Smooth muscle cell (in vitro differentiated cells): Measurements from ENCODE around the gene PACSIN3. TPM values are rescaled to one million over a fixed set of nuclear protein-coding genes. Genes with fewer than 3 reads are reported as not detected.
"Not testable (repeated sequence)": the region's sequence is repeated elsewhere in the genome, so short reads cannot be mapped to it uniquely, and the experiment has no call there.

ENCODE experiments used
- DNase-seq: peaks from one replicate; lab custom pipeline; 2025; ENCODE audit not compliant: unreplicated experiment; lab: John Stamatoyannopoulos, UW
- H2AFZ ChIP-seq: fragments of 200-600 bp; sonication (generic); 2 replicates; pipeline ENCODE4 v1.6.0; 2016; ENCODE audit warnings: antibody characterized with exemption, low read depth, mild to moderate bottlenecking
- H3F3A ChIP-seq: fragments of 200-600 bp; sonication (generic); 2 replicates; pipeline ENCODE4 v1.6.0; 2017; ENCODE audit warnings: antibody characterized with exemption, low read depth
- H3K27ac ChIP-seq: fragments of 200-600 bp; sonication (generic); 2 replicates; pipeline ENCODE4 v1.5.1; 2016; ENCODE audit warnings: low read depth, mild to moderate bottlenecking
- H3K27me3 ChIP-seq: fragments of 200-600 bp; sonication (generic); 2 replicates; pipeline ENCODE4 v1.6.1; 2016; ENCODE audit warnings: low read depth, mild to moderate bottlenecking
- H3K36me3 ChIP-seq: fragments of 200-600 bp; sonication (generic); 2 replicates; pipeline ENCODE4 v1.5.1; 2016; ENCODE audit warnings: low read depth
- H3K4me1 ChIP-seq: fragments of 200-600 bp; sonication (generic); 2 replicates; pipeline ENCODE4 v1.5.1; 2016; ENCODE audit warnings: low read depth
- H3K4me2 ChIP-seq: fragments of 200-600 bp; sonication (generic); 2 replicates; pipeline ENCODE4 v1.6.0; 2016; ENCODE audit warnings: mild to moderate bottlenecking
- H3K4me3 ChIP-seq: fragments of 200-600 bp; sonication (generic); 2 replicates; pipeline ENCODE4 v1.5.1; 2016; ENCODE audit warnings: mild to moderate bottlenecking
- H3K79me2 ChIP-seq: fragments of 200-600 bp; sonication (generic); 2 replicates; pipeline ENCODE4 v1.6.0; 2016; ENCODE audit warnings: low read depth, mild to moderate bottlenecking
- H3K9ac ChIP-seq: fragments of 200-600 bp; sonication (generic); 2 replicates; pipeline ENCODE4 v1.6.0; 2016; ENCODE audit warnings: low read depth
- H3K9me3 ChIP-seq: fragments of 200-600 bp; sonication (generic); replicated peaks from 2 replicates; pipeline ENCODE4 v1.5.1; 2016; ENCODE audit warnings: low read depth
- H4K20me1 ChIP-seq: fragments of 200-600 bp; sonication (generic); 2 replicates; pipeline ENCODE4 v1.6.0; 2016; ENCODE audit warnings: low read depth
- WGBS: methylation state at CpG from one replicate; pipeline ENCODE4 v1.1.7; 2016; ENCODE audit warnings: low lambda C conversion rate; 5-methylcytosine and 5-hydroxymethylcytosine counted together
- polyA plus RNA-seq: library from polyadenylated mRNA; unstranded; fragments of >200 nt; fragmentation: Nextera tagmentation; extraction: Ambion mirVana; gene quantifications from 2 replicates; pipeline ENCODE4 v1.2.1, GENCODE V29; 2016
- total RNA-seq: library from RNA; depleted of rRNA; stranded (reverse); fragments of >200 nt; gene quantifications from 2 replicates; pipeline ENCODE4 v1.2.3, GENCODE V29; 2014
- TF ChIP-seq, protein P1 (sequence below): fragments of 200-600 bp; sonication (generic); IDR thresholded peaks from 2 replicates; pipeline ENCODE4 v1.5.1; 2017; ENCODE audit warnings: borderline replicate concordance, mild to moderate bottlenecking, antibody characterized with exemption; ENCODE audit not compliant: insufficient read depth, poor library complexity, severe bottlenecking

Gene PACSIN3
- total and polyA plus RNA-seq, 2 experiments from 2014 or later = 27.3 to 55.7 TPM

DNA sequence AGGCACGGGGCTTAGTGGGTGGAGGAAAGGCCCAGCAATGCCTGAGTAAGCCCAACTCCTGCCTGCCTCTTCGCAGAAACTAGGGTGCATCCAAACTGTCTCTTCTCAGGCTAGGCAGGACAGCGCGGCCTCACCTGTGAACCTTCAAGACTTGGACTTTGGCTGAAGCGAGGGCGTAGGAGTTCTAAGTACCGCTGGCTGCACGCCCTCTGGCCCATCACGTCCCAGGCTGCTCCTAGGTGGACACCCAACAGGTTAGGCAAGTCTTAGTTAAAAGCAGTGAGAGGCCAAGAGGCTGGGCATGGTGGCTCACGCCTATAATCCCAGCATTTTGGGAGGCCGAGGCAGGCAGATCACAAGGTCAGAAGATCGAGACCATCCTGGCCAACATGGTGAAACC, 26.7 kb upstream of the PACSIN3 start:
- no peaks in the 10 kb centered on the region for H3F3A ChIP-seq
- no peaks in the 10 kb centered on the region for H3K36me3 ChIP-seq
- 87% methylated on average over 12 of the region's 12 CpGs for WGBS
- peaks cover 14% of the 10 kb centered on the region for H3K4me1 ChIP-seq
- DNase-seq = no peak
- H2AFZ ChIP-seq = no peak overlapping the region
- peaks cover 15% of the 10 kb centered on the region for H4K20me1 ChIP-seq
- H3K27ac ChIP-seq = no peak overlapping the region
- H3K9me3 ChIP-seq = no peaks in the 10 kb centered on the region
- no peak overlapping the region for H3K4me3 ChIP-seq
- H3K9ac ChIP-seq = no peak overlapping the region
- no peaks in the 10 kb centered on the region for H3K27me3 ChIP-seq
- TF ChIP-seq, protein P1, sequence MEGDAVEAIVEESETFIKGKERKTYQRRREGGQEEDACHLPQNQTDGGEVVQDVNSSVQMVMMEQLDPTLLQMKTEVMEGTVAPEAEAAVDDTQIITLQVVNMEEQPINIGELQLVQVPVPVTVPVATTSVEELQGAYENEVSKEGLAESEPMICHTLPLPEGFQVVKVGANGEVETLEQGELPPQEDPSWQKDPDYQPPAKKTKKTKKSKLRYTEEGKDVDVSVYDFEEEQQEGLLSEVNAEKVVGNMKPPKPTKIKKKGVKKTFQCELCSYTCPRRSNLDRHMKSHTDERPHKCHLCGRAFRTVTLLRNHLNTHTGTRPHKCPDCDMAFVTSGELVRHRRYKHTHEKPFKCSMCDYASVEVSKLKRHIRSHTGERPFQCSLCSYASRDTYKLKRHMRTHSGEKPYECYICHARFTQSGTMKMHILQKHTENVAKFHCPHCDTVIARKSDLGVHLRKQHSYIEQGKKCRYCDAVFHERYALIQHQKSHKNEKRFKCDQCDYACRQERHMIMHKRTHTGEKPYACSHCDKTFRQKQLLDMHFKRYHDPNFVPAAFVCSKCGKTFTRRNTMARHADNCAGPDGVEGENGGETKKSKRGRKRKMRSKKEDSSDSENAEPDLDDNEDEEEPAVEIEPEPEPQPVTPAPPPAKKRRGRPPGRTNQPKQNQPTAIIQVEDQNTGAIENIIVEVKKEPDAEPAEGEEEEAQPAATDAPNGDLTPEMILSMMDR = no peak
- H3K4me2 ChIP-seq = no peak overlapping the region
- peaks cover 14% of the 10 kb centered on the region for H3K79me2 ChIP-seq

DNA sequence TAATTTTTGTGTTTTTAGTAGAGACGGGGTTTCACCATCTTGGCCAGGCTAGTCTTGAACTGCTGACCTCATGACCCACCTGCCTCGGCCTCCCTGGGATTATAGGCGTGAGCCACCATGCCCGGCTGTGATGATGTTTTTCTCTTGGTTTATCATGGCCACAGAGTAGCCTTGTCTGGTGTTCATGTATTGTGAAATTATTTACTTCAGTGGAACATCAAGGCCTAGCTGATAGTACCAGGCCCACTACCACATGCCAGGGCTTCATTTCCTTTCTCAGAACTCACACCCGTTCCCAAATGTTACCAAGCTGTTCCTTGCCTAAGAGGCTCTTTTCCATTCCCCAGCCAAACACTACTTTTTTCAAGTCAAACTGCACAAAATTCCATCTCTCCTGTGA, 22.4 kb upstream of the PACSIN3 start:
- WGBS = 91% methylated on average over 5 of the region's 5 CpGs
- no peaks in the 10 kb centered on the region for H3K79me2 ChIP-seq

DNA sequence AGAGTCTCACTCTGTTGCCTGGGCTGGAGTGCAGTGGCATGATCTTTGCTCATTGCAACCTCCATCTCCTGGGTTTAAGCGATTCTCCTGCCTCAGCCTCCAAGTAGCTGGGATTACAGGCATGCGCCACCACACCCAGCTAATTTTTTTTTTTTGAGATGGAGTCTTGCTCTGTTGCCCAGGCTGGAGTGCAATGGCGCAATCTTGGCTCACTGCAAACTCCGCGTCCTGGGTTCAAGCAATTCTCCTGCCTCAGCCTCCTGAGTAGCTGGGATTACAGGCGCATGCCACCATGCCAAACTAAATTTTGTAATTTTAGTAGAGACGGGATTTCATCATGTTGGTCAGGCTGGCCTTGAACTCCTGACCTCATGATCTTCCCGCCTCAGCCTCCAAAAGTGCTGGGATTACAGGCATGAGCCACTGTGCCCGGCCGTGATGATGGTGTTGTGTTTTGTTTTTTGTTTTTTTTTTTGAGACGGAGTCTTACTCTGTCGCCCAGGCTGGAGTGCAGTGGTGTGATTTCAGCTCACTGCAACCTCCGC, 21.8 kb upstream of the PACSIN3 start:
- WGBS = 97% methylated on average over 13 of the region's 13 CpGs

More for the DNA sequence above, 22.4 kb upstream of the PACSIN3 start:
- Histone ChIP-seq H3K27me3 (no peaks in the 10 kb centered on the region), H2AFZ (no peak overlapping the region), H4K20me1 (no peaks in the 10 kb centered on the region), H3K9ac (no peak overlapping the region), H3K9me3 (no peaks in the 10 kb centered on the region), H3K27ac (no peak overlapping the region), H3F3A (peaks cover 5% of the 10 kb centered on the region), H3K4me1 (peaks cover 2% of the 10 kb centered on the region), H3K4me2 (no peak overlapping the region), H3K36me3 (no peaks in the 10 kb centered on the region), H3K4me3 (no peak overlapping the region)
- no peak for DNase-seq
- TF ChIP-seq, protein P1 = no peak

DNA sequence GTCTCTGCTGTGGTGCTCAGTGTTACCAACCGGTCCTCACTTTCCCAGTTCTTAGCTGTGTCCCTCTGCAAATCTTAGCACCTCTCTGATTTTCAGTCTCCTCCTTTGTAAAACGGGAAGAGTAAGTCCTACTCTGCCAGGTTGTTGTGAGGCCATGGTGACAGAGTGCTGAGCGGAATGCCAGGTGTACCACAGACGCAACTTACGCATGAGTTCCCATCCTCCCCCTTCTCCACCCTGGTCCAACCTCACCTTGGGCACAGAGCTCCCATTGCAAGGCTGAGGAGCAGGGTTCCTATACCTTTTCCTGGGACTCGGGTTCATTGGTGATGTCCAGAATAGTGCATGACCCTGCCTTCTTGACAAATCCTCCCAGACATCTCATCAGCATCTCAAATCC, 21.2 kb upstream of the PACSIN3 start:
- TF ChIP-seq, protein P1 = no peak
- peaks cover 2% of the 10 kb centered on the region for H3K4me1 ChIP-seq
- H3F3A ChIP-seq = peaks cover 5% of the 10 kb centered on the region
- no peaks in the 10 kb centered on the region for H3K9me3 ChIP-seq
- WGBS = 89% methylated on average over 6 of the region's 6 CpGs
- no peak overlapping the region for H3K4me3 ChIP-seq
- no peak overlapping the region for H2AFZ ChIP-seq
- no peak overlapping the region for H3K27ac ChIP-seq
- no peaks in the 10 kb centered on the region for H4K20me1 ChIP-seq
- DNase-seq = no peak
- H3K36me3 ChIP-seq = no peaks in the 10 kb centered on the region
- no peak overlapping the region for H3K4me2 ChIP-seq
- no peak overlapping the region for H3K9ac ChIP-seq
- no peaks in the 10 kb centered on the region for H3K79me2 ChIP-seq
- H3K27me3 ChIP-seq = no peaks in the 10 kb centered on the region

More for the DNA sequence above, 21.8 kb upstream of the PACSIN3 start:
- not testable (repeated sequence) for H3K4me3 ChIP-seq, H3K9ac ChIP-seq, H3K36me3 ChIP-seq, H3K27ac ChIP-seq, H4K20me1 ChIP-seq, H2AFZ ChIP-seq, H3F3A ChIP-seq, H3K79me2 ChIP-seq, DNase-seq, H3K4me2 ChIP-seq, H3K9me3 ChIP-seq, H3K4me1 ChIP-seq, H3K27me3 ChIP-seq

DNA sequence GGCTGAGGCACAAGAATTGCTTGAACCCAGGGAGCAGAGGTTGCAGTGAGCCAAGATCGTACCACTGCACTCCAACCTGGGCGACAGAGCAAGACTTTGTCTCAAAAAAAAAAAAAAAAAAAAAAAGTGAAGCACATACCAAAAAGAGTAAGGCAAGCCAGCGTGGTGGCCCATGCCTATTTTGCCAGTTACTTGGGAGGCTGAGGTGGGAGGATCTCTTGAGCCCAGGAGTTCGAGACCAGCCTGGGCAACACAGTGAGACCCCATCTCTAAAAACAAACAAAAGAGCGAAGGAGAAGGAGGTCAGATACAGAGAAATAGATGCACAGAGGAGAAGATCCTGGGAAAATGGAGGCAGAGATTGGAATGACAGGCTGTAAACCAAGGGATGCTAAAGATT, 20.3 kb upstream of the PACSIN3 start:
- not testable (repeated sequence) for DNase-seq, H3K4me3 ChIP-seq, H2AFZ ChIP-seq, H3K79me2 ChIP-seq, H3K9me3 ChIP-seq, H3F3A ChIP-seq, H3K4me2 ChIP-seq, H3K27ac ChIP-seq, H3K36me3 ChIP-seq, H3K9ac ChIP-seq, H4K20me1 ChIP-seq, H3K27me3 ChIP-seq, H3K4me1 ChIP-seq
- 94% methylated on average over 5 of the region's 5 CpGs for WGBS
